ENCODE data around the gene CHRM2.

Gene CHRM2

DNA sequence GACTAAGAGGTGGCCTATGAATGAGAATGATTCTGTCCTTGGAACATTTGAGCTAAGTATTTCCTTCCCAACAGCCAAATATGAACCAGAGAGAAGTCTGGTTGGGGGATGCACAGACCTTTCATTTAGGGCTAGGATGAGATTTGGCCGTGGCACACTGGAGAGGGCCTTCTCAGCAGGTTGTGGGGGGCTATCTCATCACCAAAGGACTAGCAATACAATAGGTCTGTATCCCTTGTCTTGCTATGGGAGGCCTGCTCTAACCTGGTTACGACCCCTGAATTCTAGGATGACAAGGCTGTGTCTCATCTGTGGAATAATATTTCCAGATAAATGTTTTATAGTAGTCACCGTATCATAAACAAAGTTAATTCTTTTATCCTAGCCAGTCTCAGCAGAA, 133.0 kb downstream of the CHRM2 start:
- Histone ChIP-seq H3K4me3 (ENCODE audit: low read length) (no peak overlapping the region), H3K36me3 (ENCODE audit: insufficient read depth, low read length) (no peaks in the 10 kb centered on the region), H3K27ac (ENCODE audit: low read depth, low read length) (no peak overlapping the region), H3K9ac (ENCODE audit: low read depth, low read length) (no peak overlapping the region), H3K9me3 (ENCODE audit: insufficient read depth, low read depth, low read length) (no peaks in the 10 kb centered on the region), H3K4me1 (ENCODE audit: insufficient read depth, low read length) (peaks cover 7% of the 10 kb centered on the region; the same call in 1 of the 2 replicates), H3K27me3 (ENCODE audit: insufficient read depth, low read length) (no peaks in the 10 kb centered on the region)
- 97% methylated on average over 2 of the region's 3 CpGs for WGBS

- 97% methylated on average over 2 of the region's 2 CpGs for WGBS
- Histone ChIP-seq H3K9ac (ENCODE audit: low read depth, low read length) (no peak overlapping the region), H3K4me1 (ENCODE audit: insufficient read depth, low read length) (peaks cover 7% of the 10 kb centered on the region; the same call in 1 of the 2 replicates), H3K27ac (ENCODE audit: low read depth, low read length) (no peak overlapping the region), H3K4me3 (ENCODE audit: low read length) (no peak overlapping the region), H3K9me3 (ENCODE audit: insufficient read depth, low read depth, low read length) (no peaks in the 10 kb centered on the region), H3K36me3 (ENCODE audit: insufficient read depth, low read length) (no peaks in the 10 kb centered on the region), H3K27me3 (ENCODE audit: insufficient read depth, low read length) (no peaks in the 10 kb centered on the region)
Observed at GRCh38 chr7:137003086-137003485, 134.6 kb downstream of the CHRM2 start.

DNA sequence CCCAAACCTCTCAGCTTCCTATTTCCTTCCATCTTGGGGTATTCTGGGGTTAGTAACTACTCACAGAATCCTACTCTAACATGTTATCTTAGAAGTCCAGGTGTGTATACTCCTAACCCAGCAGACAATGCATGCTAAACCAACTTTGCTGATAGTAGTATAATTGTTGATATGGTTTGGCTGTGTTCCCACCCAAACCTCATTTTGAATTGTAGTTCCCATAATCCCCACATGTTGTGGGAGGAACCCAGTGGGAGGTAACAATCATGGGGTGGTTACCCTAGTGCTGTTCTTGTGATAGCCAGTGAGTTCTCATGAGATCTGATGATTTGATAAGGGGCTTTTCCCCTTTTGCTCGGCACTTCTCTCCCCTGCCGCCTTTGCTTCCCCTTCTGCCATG, 135.1 kb downstream of the CHRM2 start:
- peaks cover 7% of the 10 kb centered on the region; the same call in 1 of the 2 replicates for H3K4me1 ChIP-seq (ENCODE audit: insufficient read depth, low read length)
- WGBS = 90% methylated on average over 2 of the region's 2 CpGs
- H3K4me3 ChIP-seq (ENCODE audit: low read length) = no peak overlapping the region

DNA sequence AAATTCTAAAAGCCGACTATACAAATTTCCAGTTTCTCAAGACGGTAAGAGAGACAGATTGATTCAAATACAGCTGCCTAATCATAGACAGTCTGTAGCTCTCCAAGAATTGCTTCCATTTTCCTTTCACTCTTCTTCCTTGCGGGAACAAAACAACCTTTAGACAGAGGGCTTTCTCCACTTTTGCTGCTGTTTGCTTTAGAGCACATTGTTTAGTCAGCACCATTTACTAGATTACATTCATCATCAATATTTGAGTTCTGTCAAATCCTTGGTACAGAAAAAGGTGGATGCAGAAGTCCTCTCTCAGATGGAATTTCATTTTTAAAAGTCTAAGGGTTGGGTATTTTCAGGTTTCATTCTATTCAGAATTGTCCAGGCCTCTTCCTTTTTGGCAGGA, 137.4 kb downstream of the CHRM2 start:
- no peak overlapping the region for H3K9ac ChIP-seq (ENCODE audit: low read depth, low read length)
- H3K4me3 ChIP-seq (ENCODE audit: low read length) = no peak overlapping the region
- no peak overlapping the region for H3K27ac ChIP-seq (ENCODE audit: low read depth, low read length)
- no peaks in the 10 kb centered on the region for H3K9me3 ChIP-seq (ENCODE audit: insufficient read depth, low read depth, low read length)
- H3K27me3 ChIP-seq (ENCODE audit: insufficient read depth, low read length) = no peaks in the 10 kb centered on the region
- H3K4me1 ChIP-seq (ENCODE audit: insufficient read depth, low read length) = peaks cover 7% of the 10 kb centered on the region; the same call in 1 of the 2 replicates
- H3K36me3 ChIP-seq (ENCODE audit: insufficient read depth, low read length) = no peaks in the 10 kb centered on the region
- 97% methylated on average over 3 of the region's 3 CpGs for WGBS

More for the DNA sequence above, 135.1 kb downstream of the CHRM2 start:
- Histone ChIP-seq H3K9ac (ENCODE audit: low read depth, low read length) (no peak overlapping the region), H3K27ac (ENCODE audit: low read depth, low read length) (no peak overlapping the region), H3K36me3 (ENCODE audit: insufficient read depth, low read length) (no peaks in the 10 kb centered on the region), H3K9me3 (ENCODE audit: insufficient read depth, low read depth, low read length) (no peaks in the 10 kb centered on the region), H3K27me3 (ENCODE audit: insufficient read depth, low read length) (no peaks in the 10 kb centered on the region)

- Histone ChIP-seq H3K4me1 (ENCODE audit: insufficient read depth, low read length) (peaks cover 3% of the 10 kb centered on the region; the same call in 1 of the 2 replicates), H3K36me3 (ENCODE audit: insufficient read depth, low read length) (no peaks in the 10 kb centered on the region), H3K27ac (ENCODE audit: low read depth, low read length) (no peak overlapping the region), H3K4me3 (ENCODE audit: low read length) (no peak overlapping the region), H3K27me3 (ENCODE audit: insufficient read depth, low read length) (no peaks in the 10 kb centered on the region), H3K9ac (ENCODE audit: low read depth, low read length) (no peak overlapping the region), H3K9me3 (ENCODE audit: insufficient read depth, low read depth, low read length) (no peaks in the 10 kb centered on the region)
- 93% methylated on average over 1 of the region's 1 CpG for WGBS
Observed at GRCh38 chr7:137006293-137006692, 137.8 kb downstream of the CHRM2 start.

GRCh38 chr7:137007001-137007694, 138.7 kb downstream of the CHRM2 start:
- no peak overlapping the region for H3K27ac ChIP-seq (ENCODE audit: low read depth, low read length)
- no peaks in the 10 kb centered on the region for H3K36me3 ChIP-seq (ENCODE audit: insufficient read depth, low read length)
- H3K4me1 ChIP-seq (ENCODE audit: insufficient read depth, low read length) = no peaks in the 10 kb centered on the region
- no peak overlapping the region for H3K9ac ChIP-seq (ENCODE audit: low read depth, low read length)
- no peak overlapping the region for H3K4me3 ChIP-seq (ENCODE audit: low read length)
- WGBS = 95% methylated on average over 2 of the region's 3 CpGs
- no peaks in the 10 kb centered on the region for H3K9me3 ChIP-seq (ENCODE audit: insufficient read depth, low read depth, low read length)
- no peaks in the 10 kb centered on the region for H3K27me3 ChIP-seq (ENCODE audit: insufficient read depth, low read length)

DNA sequence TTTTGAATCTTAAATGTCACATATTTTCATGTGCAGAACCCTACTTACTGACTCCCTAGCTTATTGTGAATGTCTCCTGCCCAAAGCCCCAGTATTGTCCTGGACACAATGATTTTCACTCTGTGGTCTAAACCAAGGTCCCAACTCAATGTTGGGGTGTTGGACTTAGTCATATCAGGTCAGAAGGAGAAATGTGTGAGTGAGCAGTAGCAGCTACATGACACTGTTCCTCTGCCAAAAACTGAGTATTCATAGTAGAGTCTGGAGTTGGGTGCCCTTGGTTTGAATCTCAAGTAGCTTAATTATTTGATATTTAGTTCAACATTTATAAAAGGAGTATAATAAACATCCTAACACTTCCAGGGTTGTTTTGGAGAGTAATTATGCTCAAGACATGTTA, 141.0 kb downstream of the CHRM2 start:
- Histone ChIP-seq H3K36me3 (ENCODE audit: insufficient read depth, low read length) (no peaks in the 10 kb centered on the region), H3K27ac (ENCODE audit: low read depth, low read length) (no peak overlapping the region), H3K4me3 (ENCODE audit: low read length) (no peak overlapping the region), H3K9ac (ENCODE audit: low read depth, low read length) (no peak overlapping the region), H3K4me1 (ENCODE audit: insufficient read depth, low read length) (no peaks in the 10 kb centered on the region), H3K9me3 (ENCODE audit: insufficient read depth, low read depth, low read length) (no peaks in the 10 kb centered on the region), H3K27me3 (ENCODE audit: insufficient read depth, low read length) (no peaks in the 10 kb centered on the region)

DNA sequence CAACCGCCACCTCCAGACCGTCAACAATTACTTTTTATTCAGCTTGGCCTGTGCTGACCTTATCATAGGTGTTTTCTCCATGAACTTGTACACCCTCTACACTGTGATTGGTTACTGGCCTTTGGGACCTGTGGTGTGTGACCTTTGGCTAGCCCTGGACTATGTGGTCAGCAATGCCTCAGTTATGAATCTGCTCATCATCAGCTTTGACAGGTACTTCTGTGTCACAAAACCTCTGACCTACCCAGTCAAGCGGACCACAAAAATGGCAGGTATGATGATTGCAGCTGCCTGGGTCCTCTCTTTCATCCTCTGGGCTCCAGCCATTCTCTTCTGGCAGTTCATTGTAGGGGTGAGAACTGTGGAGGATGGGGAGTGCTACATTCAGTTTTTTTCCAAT, 146.6 kb downstream of the CHRM2 start:
- Histone ChIP-seq H3K4me1 (ENCODE audit: insufficient read depth, low read length) (peaks cover 9% of the 10 kb centered on the region), H3K4me3 (ENCODE audit: low read length) (no peak overlapping the region), H3K9me3 (ENCODE audit: insufficient read depth, low read depth, low read length) (no peaks in the 10 kb centered on the region), H3K27ac (ENCODE audit: low read depth, low read length) (no peak overlapping the region), H3K36me3 (ENCODE audit: insufficient read depth, low read length) (no peaks in the 10 kb centered on the region), H3K9ac (ENCODE audit: low read depth, low read length) (no peak overlapping the region), H3K27me3 (ENCODE audit: insufficient read depth, low read length) (no peaks in the 10 kb centered on the region)
- 92% methylated on average over 3 of the region's 3 CpGs for WGBS

- H3K4me3 ChIP-seq (ENCODE audit: low read length) = no peak overlapping the region
- H3K36me3 ChIP-seq (ENCODE audit: insufficient read depth, low read length) = no peaks in the 10 kb centered on the region
- no peaks in the 10 kb centered on the region for H3K9me3 ChIP-seq (ENCODE audit: insufficient read depth, low read depth, low read length)
- H3K27ac ChIP-seq (ENCODE audit: low read depth, low read length) = no peak overlapping the region
- WGBS = 100% methylated on average over 1 of the region's 1 CpG
- no peaks in the 10 kb centered on the region for H3K27me3 ChIP-seq (ENCODE audit: insufficient read depth, low read length)
- peaks cover 9% of the 10 kb centered on the region for H3K4me1 ChIP-seq (ENCODE audit: insufficient read depth, low read length)
- no peak overlapping the region for H3K9ac ChIP-seq (ENCODE audit: low read depth, low read length)
Observed at GRCh38 chr7:137017221-137017620, 148.8 kb downstream of the CHRM2 start.

DNA sequence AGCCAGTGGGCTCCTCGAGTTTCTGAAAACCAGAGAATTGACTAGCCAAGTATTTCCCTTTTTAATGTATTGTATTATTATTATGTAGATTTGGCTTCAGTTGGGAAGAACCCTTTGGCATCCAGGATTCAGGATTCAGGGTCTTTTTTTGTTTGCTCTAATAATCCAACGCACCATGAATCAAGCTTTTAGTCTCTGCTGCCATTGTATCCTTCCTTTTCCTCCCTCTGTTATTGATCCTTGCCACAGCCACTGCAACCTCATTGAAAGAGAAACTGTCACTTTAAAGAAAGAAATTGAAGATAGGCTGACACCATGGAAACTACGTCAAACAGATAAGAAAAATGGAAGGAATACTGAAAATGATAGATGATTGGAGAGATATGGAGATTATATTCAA, 150.0 kb downstream of the CHRM2 start:
- 74% methylated on average over 3 of the region's 3 CpGs for WGBS
- Histone ChIP-seq H3K36me3 (ENCODE audit: insufficient read depth, low read length) (no peaks in the 10 kb centered on the region), H3K9ac (ENCODE audit: low read depth, low read length) (no peak overlapping the region)

DNA sequence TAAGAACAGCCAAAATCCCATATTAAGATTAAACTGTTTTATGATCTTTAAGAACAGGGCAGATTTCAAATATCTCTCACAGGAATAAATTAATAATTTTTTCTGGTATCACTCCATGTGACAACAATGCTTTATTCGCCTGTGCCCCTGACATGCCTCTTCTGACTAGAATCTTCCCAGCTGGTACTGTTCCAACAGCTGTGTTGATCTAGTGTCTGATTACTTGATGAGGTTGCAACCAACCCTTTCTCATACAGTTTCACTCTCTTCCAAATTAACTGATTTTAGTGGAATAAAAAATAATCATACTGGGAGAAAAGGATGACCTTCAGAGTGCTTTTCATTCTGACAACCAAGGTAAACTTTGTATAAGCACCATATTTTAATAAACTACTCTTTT, 151.9 kb downstream of the CHRM2 start:
- Histone ChIP-seq H3K9me3 (ENCODE audit: insufficient read depth, low read depth, low read length) (no peaks in the 10 kb centered on the region), H3K4me1 (ENCODE audit: insufficient read depth, low read length) (peaks cover 9% of the 10 kb centered on the region), H3K36me3 (ENCODE audit: insufficient read depth, low read length) (no peaks in the 10 kb centered on the region), H3K27ac (ENCODE audit: low read depth, low read length) (no peak overlapping the region), H3K9ac (ENCODE audit: low read depth, low read length) (no peak overlapping the region), H3K27me3 (ENCODE audit: insufficient read depth, low read length) (no peaks in the 10 kb centered on the region), H3K4me3 (ENCODE audit: low read length) (no peak overlapping the region)
- 92% methylated on average over 1 of the region's 1 CpG for WGBS

More for the DNA sequence above, 150.0 kb downstream of the CHRM2 start:
- Histone ChIP-seq H3K4me1 (ENCODE audit: insufficient read depth, low read length) (peaks cover 9% of the 10 kb centered on the region), H3K27me3 (ENCODE audit: insufficient read depth, low read length) (no peaks in the 10 kb centered on the region), H3K27ac (ENCODE audit: low read depth, low read length) (no peak overlapping the region), H3K9me3 (ENCODE audit: insufficient read depth, low read depth, low read length) (no peaks in the 10 kb centered on the region), H3K4me3 (ENCODE audit: low read length) (no peak overlapping the region)

Data from HUES64 (cell line).